ENCODE data around the gene DTX4. TPM values are rescaled to one million over a fixed set of nuclear protein-coding genes. Genes with fewer than 3 reads are reported as not detected.

The DTX4 gene
- 0.40 and 1.1 TPM in 2 replicates for total RNA-seq

GRCh38 chr11:59171508-59172322, at the start of gene DTX4:
DTX4 (plus strand) TSS chr11:59172132; CDS start chr11:59172596, 464 bp downstream.

DNA sequence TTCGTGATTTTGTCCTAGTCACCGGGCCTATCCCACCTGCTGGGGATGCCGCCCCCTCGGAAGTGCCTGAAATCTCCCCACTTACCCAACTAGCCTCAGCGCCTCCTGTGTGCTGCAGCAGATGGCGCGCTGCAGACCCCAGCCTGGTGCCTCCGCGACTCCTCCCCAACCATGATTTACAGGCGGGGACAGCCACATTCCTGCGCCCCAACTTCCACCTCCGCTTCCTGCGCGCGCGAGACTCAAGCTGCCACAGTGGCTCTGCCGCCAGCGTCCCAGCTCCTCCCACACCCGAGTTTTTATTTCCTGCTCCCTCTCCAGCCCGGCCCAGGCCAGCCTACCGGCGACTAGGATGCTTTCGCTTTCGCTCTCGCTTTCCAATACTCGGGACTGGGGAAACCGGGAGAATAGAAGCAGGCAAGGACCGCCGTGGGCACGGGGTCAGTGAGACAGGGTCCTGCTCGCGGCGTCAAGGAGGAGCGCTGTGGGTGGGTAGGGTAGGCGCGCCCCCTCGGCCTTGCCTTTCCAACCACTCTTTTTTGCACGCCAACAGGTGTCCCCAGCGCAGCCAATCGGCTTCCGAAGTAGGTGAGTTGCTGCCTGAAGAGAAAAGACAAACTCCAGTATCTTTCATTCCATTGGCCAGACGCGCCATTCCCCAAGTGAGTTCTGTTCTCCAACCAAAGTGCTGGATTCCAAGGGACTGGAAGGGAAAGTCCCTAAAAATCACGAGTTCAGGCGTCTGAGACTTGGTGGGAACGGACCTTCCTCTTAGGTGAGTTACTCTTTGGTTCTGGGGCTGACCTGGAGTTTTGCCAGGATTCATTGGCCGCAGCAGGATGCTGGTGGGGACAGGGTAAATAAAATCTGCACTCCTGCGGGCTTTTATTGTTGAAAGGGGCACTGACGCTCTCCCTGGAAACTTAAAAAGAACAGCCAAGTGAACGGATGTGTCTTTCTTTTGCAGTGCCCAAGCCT, 29.1 kb upstream of the DTX4 start, which contains the start of gene FAM111A:
Gene FAM111A, plus strand, starts transcription at position 327 of the 978 bp plus-strand sequence. CDS start 6,017 bp downstream, outside the sequence.

DNA sequence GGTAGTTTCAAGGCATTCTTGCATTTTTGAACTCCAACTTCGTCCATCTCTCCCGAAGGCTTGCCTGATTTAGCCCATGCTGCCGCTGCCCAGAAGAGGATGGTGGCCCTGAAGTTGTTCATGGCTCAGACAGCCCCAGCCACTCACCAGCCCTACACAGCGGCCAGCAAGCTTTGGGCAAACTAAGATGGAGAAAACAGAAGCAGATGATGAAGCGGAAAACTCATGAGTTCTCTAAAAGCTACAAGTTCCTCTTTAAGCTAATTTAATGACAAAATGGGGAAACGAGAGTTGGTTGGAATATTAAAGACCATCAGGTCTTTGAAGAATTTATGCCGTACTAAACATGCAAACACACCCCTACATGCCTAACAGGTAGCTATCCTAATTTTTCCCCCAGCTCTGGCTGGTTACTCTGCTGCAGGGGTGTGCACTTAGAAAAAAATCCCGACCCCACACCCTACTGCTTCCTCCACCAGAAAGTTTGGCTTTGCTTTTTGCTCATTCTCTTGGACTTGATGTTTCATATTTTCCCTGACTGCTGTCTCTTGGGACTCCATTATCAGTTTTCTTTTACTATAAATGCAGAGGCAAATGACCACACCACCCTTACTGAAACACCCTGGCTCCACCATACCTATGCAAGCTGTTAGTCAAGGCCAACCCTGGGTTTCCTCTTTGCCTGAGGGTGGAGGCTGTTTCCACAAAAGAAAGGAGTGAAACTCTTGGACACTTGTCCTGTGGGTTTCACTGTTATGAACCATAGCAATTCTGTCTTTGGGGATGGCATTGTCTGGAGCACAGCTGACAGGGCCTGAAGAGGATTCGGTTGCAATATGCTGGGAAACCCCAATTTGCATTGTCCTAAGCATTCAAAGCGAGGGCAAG, 41.1 kb downstream of the DTX4 start, which contains the start of gene MPEG1:
Gene MPEG1, minus strand, starts transcription at position 184 of the 888 bp plus-strand sequence. Its CDS starts 62 bp downstream, at position 122.

Other genes starting within 250 kb of the DTX4 start
- gene GLYATL1, start 232.6 kb upstream of the DTX4 start, total RNA-seq: not detected in 2 replicates
- not detected in 2 replicates for gene GLYATL1B, start 85.8 kb upstream of the DTX4 start, total RNA-seq
- 11.2 and 12.8 TPM in 2 replicates for gene FAM111B, start 64.9 kb upstream of the DTX4 start, total RNA-seq
- 50.9 and 56.6 TPM in 2 replicates for gene FAM111A, start 29.3 kb upstream of the DTX4 start, total RNA-seq
- gene MPEG1, start 40.8 kb downstream of the DTX4 start, total RNA-seq: not detected in 2 replicates
- gene OR5AN1, start 186.8 kb downstream of the DTX4 start, total RNA-seq: not detected in 2 replicates

Measured in mammary microvascular endothelial cell (primary cell).